GM23338 (cell line): ENCODE measurements around the gene UFM1. TPM values are rescaled to one million over a fixed set of nuclear protein-coding genes. Genes with fewer than 3 reads are reported as not detected.

Source experiments
- ATAC-seq: fragments of 200-7000 bp; cut with Tn5 transposase; 3 replicates; pipeline ENCODE4 v1.9.1; 2020
- DNase-seq: peaks from one replicate; pipeline ENCODE4 v3.0.0-alpha.2; 2015; ENCODE audit warnings: low spot score
- H2AFZ ChIP-seq: fragments of 200-600 bp; sonication (generic); 2 replicates; pipeline ENCODE4 v1.8.0; 2016; ENCODE audit warnings: antibody characterized with exemption, mild to moderate bottlenecking, moderate library complexity
- H3F3A ChIP-seq: fragments of 200-600 bp; sonication (generic); replicated peaks from 2 replicates; pipeline ENCODE4 v1.8.0; 2017; ENCODE audit warnings: antibody characterized with exemption, mixed run types, low read depth
- H3K27ac ChIP-seq: fragments of 200-600 bp; sonication (generic); 2 replicates; pipeline ENCODE4 v1.6.1; 2016; ENCODE audit warnings: low read depth
- H3K27me3 ChIP-seq: fragments of 200-600 bp; sonication (generic); 2 replicates; pipeline ENCODE4 v1.8.0; 2016; ENCODE audit warnings: mild to moderate bottlenecking, mixed run types, moderate library complexity; ENCODE audit not compliant: insufficient read depth
- H3K36me3 ChIP-seq: fragments of 200-600 bp; sonication (generic); 2 replicates; pipeline ENCODE4 v1.8.0; 2016; ENCODE audit warnings: mild to moderate bottlenecking; ENCODE audit not compliant: insufficient read depth
- H3K4me1 ChIP-seq: fragments of 200-600 bp; sonication (generic); 2 replicates; pipeline ENCODE4 v1.8.0; 2016; ENCODE audit warnings: mild to moderate bottlenecking, moderate library complexity; ENCODE audit not compliant: insufficient read depth
- H3K4me2 ChIP-seq: fragments of 200-600 bp; sonication (generic); 2 replicates; pipeline ENCODE4 v1.7.1; 2017; ENCODE audit warnings: mixed run types
- H3K4me3 ChIP-seq: fragments of 200-600 bp; sonication (generic); 2 replicates; pipeline ENCODE4 v1.6.1; 2016; ENCODE audit warnings: mixed run types
- H3K79me2 ChIP-seq: fragments of 200-600 bp; sonication (generic); replicated peaks from 2 replicates; pipeline ENCODE4 v1.8.0; 2017; ENCODE audit warnings: mild to moderate bottlenecking; ENCODE audit not compliant: insufficient read depth
- H3K9me2 ChIP-seq: fragments of 200-600 bp; sonication (generic); 2 replicates; pipeline ENCODE4 v1.8.0; 2017; ENCODE audit not compliant: insufficient read depth
- H4K20me1 ChIP-seq: fragments of 200-600 bp; sonication (generic); replicated peaks from 2 replicates; pipeline ENCODE4 v1.8.0; 2017; ENCODE audit warnings: mild to moderate bottlenecking; ENCODE audit not compliant: insufficient read depth
- H3K27ac Mint-ChIP-seq: 2 replicates; pipeline ENCODE4 v1.8.0; 2020; ENCODE audit warnings: inconsistent platforms, mild to moderate bottlenecking, moderate library complexity, mixed read lengths
- H3K27me3 Mint-ChIP-seq: 3 replicates; pipeline ENCODE4 v1.8.0; 2022; ENCODE audit warnings: low read depth, mild to moderate bottlenecking, moderate library complexity, mixed read lengths, inconsistent platforms; ENCODE audit not compliant: insufficient read depth, poor library complexity
- H3K36me3 Mint-ChIP-seq: 3 replicates; pipeline ENCODE4 v1.8.0; 2021; ENCODE audit warnings: low read depth, mild to moderate bottlenecking, inconsistent platforms, moderate library complexity, mixed read lengths
- H3K4me1 Mint-ChIP-seq: 3 replicates; pipeline ENCODE4 v1.8.0; 2020; ENCODE audit warnings: mild to moderate bottlenecking, inconsistent platforms, mixed read lengths
- H3K4me3 Mint-ChIP-seq: 3 replicates; pipeline ENCODE4 v1.8.0; 2021; ENCODE audit warnings: moderate library complexity, mild to moderate bottlenecking, inconsistent platforms, mixed read lengths
- H3K9me3 Mint-ChIP-seq: 3 replicates; pipeline ENCODE4 v1.8.0; 2020; ENCODE audit warnings: moderate library complexity, mild to moderate bottlenecking, inconsistent platforms, mixed read lengths
- CREB1 ChIP-seq: fragments of 250-450 bp; sonication (Bioruptor Pico); IDR thresholded peaks from 2 replicates; pipeline ENCODE4 v1.5.0; 2020; ENCODE audit warnings: low read depth, mild to moderate bottlenecking, moderate library complexity
- EZH2 ChIP-seq: fragments of 200-600 bp; sonication (generic); IDR thresholded peaks from one replicate; pipeline ENCODE4 v1.8.0; 2017; ENCODE audit warnings: antibody characterized with exemption, mild to moderate bottlenecking, low read depth; ENCODE audit not compliant: unreplicated experiment
- EZH2phosphoT487 ChIP-seq: fragments of 200-600 bp; sonication (generic); IDR thresholded peaks from one replicate; pipeline ENCODE4 v1.8.1; 2018; ENCODE audit warnings: antibody characterized with exemption; ENCODE audit not compliant: unreplicated experiment
- JUNB ChIP-seq: IDR thresholded peaks from one replicate; pipeline ENCODE4 v1.6.1; 2016; ENCODE audit warnings: antibody characterized with exemption; ENCODE audit not compliant: unreplicated experiment
- NANOG ChIP-seq: IDR thresholded peaks from 2 replicates; pipeline ENCODE4 v1.6.1; 2016; ENCODE audit warnings: antibody characterized with exemption, borderline replicate concordance
- POLR2AphosphoS5 ChIP-seq: IDR thresholded peaks from 2 replicates; pipeline ENCODE4 v1.6.1; 2016; ENCODE audit warnings: antibody characterized with exemption, low read depth
- STAT1 ChIP-seq: IDR thresholded peaks from one replicate; pipeline ENCODE4 v1.6.1; 2016; ENCODE audit warnings: antibody characterized with exemption; ENCODE audit not compliant: unreplicated experiment
- ZNF114 ChIP-seq: fragments of 250-450 bp; sonication (Bioruptor Pico); IDR thresholded peaks from 2 replicates; pipeline ENCODE4 v1.5.0; 2020; ENCODE audit warnings: mild to moderate bottlenecking, moderate library complexity
- ZNF331 ChIP-seq: fragments of 250-450 bp; sonication (Bioruptor Pico); IDR thresholded peaks from 2 replicates; pipeline ENCODE4 v1.5.0; 2020; ENCODE audit warnings: low read depth, mild to moderate bottlenecking, moderate library complexity
- polyA plus RNA-seq: library from polyadenylated mRNA; unstranded; fragments of >200 nt; fragmentation: Nextera tagmentation; extraction: Ambion mirVana; gene quantifications from 2 replicates; pipeline ENCODE4 v1.2.1, GENCODE V29; 2016
- total RNA-seq: library from RNA; depleted of rRNA; stranded (reverse); fragments of >200 nt; shearing (Covaris generic); gene quantifications from 2 replicates; pipeline ENCODE4 v1.2.3, GENCODE V29; 2014
- TF ChIP-seq, protein P1 (sequence below): fragments of 250-450 bp; sonication (Bioruptor Pico); IDR thresholded peaks from 2 replicates; pipeline ENCODE4 v1.5.0; 2020; ENCODE audit warnings: mild to moderate bottlenecking, moderate library complexity
- TF ChIP-seq, protein P2 (sequence below): IDR thresholded peaks from one replicate; pipeline ENCODE4 v1.6.1; 2018; ENCODE audit warnings: antibody characterized with exemption; ENCODE audit not compliant: unreplicated experiment
- TF ChIP-seq, protein P3 (sequence below): IDR thresholded peaks from 2 replicates; pipeline ENCODE4 v1.6.1; 2016; ENCODE audit warnings: antibody characterized with exemption
- TF ChIP-seq, protein P4 (sequence below), 2 experiments: fragments of 200-600 bp in 1 of 2; sonication (generic) in 1 of 2; conservative IDR thresholded peaks; 2 replicates each; pipeline versions ENCODE4 v1.5.1 to v1.6.1; 2016 to 2017; ENCODE audit warnings: antibody characterized with exemption in 2 of 2, low read depth in 2 of 2, mild to moderate bottlenecking in 2 of 2, moderate library complexity in 1 of 2

Gene UFM1
- total and polyA plus RNA-seq, 2 experiments from 2014 or later = 57.0 to 77.1 TPM

DNA sequence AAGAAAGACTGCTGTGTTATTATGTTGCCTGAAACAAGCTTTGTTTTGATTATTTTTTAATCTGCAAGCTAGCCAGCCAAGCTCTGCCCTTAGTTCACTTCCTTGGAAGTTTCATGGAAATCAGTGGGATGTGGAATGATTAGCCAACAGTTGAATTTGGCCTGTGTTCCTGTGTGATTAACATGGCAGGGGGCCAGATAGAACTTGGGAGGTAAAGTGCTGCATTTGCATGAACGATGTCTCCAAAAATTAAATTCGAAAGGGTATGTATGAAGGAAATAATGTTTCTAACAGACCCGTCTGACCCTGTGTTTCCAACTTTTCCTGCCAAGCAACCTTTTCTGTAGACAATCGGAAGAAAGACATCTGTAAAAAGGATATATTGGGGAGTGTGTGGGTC, 32.2 kb downstream of the UFM1 start:
- Mint-ChIP-seq H3K27me3 (no peaks in the 10 kb centered on the region), H3K36me3 (no peaks in the 10 kb centered on the region), H3K9me3 (no peaks in the 10 kb centered on the region), H3K4me1 (peaks cover 5% of the 10 kb centered on the region), H3K27ac (no peak overlapping the region), H3K4me3 (no peak overlapping the region)
- Histone ChIP-seq H3K4me3 (no peak overlapping the region), H4K20me1 (no peaks in the 10 kb centered on the region), H2AFZ (peak overlapping the region; percentile 1; the same call in 1 of the 2 replicates), H3K27ac (no peak overlapping the region), H3K9me2 (peaks cover 3% of the 10 kb centered on the region; the same call in 1 of the 2 replicates), H3F3A (no peaks in the 10 kb centered on the region), H3K79me2 (no peaks in the 10 kb centered on the region), H3K36me3 (no peaks in the 10 kb centered on the region), H3K27me3 (no peaks in the 10 kb centered on the region), H3K4me2 (no peak overlapping the region), H3K4me1 (peaks cover 6% of the 10 kb centered on the region)
- TF ChIP-seq, protein P1, sequence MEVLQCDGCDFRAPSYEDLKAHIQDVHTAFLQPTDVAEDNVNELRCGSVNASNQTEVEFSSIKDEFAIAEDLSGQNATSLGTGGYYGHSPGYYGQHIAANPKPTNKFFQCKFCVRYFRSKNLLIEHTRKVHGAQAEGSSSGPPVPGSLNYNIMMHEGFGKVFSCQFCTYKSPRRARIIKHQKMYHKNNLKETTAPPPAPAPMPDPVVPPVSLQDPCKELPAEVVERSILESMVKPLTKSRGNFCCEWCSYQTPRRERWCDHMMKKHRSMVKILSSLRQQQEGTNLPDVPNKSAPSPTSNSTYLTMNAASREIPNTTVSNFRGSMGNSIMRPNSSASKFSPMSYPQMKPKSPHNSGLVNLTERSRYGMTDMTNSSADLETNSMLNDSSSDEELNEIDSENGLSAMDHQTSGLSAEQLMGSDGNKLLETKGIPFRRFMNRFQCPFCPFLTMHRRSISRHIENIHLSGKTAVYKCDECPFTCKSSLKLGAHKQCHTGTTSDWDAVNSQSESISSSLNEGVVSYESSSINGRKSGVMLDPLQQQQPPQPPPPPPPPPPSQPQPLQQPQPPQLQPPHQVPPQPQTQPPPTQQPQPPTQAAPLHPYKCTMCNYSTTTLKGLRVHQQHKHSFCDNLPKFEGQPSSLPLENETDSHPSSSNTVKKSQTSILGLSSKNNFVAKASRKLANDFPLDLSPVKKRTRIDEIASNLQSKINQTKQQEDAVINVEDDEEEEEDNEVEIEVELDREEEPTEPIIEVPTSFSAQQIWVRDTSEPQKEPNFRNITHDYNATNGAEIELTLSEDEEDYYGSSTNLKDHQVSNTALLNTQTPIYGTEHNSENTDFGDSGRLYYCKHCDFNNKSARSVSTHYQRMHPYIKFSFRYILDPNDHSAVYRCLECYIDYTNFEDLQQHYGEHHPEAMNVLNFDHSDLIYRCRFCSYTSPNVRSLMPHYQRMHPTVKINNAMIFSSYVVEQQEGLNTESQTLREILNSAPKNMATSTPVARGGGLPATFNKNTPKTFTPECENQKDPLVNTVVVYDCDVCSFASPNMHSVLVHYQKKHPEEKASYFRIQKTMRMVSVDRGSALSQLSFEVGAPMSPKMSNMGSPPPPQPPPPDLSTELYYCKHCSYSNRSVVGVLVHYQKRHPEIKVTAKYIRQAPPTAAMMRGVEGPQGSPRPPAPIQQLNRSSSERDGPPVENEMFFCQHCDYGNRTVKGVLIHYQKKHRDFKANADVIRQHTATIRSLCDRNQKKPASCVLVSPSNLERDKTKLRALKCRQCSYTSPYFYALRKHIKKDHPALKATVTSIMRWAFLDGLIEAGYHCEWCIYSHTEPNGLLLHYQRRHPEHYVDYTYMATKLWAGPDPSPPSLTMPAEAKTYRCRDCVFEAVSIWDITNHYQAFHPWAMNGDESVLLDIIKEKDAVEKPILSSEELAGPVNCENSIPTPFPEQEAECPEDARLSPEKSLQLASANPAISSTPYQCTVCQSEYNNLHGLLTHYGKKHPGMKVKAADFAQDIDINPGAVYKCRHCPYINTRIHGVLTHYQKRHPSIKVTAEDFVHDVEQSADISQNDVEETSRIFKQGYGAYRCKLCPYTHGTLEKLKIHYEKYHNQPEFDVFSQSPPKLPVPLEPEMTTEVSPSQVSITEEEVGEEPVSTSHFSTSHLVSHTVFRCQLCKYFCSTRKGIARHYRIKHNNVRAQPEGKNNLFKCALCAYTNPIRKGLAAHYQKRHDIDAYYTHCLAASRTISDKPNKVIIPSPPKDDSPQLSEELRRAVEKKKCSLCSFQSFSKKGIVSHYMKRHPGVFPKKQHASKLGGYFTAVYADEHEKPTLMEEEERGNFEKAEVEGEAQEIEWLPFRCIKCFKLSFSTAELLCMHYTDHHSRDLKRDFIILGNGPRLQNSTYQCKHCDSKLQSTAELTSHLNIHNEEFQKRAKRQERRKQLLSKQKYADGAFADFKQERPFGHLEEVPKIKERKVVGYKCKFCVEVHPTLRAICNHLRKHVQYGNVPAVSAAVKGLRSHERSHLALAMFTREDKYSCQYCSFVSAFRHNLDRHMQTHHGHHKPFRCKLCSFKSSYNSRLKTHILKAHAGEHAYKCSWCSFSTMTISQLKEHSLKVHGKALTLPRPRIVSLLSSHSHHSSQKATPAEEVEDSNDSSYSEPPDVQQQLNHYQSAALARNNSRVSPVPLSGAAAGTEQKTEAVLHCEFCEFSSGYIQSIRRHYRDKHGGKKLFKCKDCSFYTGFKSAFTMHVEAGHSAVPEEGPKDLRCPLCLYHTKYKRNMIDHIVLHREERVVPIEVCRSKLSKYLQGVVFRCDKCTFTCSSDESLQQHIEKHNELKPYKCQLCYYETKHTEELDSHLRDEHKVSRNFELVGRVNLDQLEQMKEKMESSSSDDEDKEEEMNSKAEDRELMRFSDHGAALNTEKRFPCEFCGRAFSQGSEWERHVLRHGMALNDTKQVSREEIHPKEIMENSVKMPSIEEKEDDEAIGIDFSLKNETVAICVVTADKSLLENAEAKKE (CRISPR knock-in tag) = no peak
- TF ChIP-seq, protein P2, sequence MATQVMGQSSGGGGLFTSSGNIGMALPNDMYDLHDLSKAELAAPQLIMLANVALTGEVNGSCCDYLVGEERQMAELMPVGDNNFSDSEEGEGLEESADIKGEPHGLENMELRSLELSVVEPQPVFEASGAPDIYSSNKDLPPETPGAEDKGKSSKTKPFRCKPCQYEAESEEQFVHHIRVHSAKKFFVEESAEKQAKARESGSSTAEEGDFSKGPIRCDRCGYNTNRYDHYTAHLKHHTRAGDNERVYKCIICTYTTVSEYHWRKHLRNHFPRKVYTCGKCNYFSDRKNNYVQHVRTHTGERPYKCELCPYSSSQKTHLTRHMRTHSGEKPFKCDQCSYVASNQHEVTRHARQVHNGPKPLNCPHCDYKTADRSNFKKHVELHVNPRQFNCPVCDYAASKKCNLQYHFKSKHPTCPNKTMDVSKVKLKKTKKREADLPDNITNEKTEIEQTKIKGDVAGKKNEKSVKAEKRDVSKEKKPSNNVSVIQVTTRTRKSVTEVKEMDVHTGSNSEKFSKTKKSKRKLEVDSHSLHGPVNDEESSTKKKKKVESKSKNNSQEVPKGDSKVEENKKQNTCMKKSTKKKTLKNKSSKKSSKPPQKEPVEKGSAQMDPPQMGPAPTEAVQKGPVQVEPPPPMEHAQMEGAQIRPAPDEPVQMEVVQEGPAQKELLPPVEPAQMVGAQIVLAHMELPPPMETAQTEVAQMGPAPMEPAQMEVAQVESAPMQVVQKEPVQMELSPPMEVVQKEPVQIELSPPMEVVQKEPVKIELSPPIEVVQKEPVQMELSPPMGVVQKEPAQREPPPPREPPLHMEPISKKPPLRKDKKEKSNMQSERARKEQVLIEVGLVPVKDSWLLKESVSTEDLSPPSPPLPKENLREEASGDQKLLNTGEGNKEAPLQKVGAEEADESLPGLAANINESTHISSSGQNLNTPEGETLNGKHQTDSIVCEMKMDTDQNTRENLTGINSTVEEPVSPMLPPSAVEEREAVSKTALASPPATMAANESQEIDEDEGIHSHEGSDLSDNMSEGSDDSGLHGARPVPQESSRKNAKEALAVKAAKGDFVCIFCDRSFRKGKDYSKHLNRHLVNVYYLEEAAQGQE = no peak
- TF ChIP-seq JUNB (no peak), ZNF114 (no peak), STAT1 (no peak), CREB1 (CRISPR knock-in tag) (no peak), EZH2phosphoT487 (no peak), EZH2 (no peak), POLR2AphosphoS5 (no peak), ZNF331 (no peak), NANOG (no peak)
- TF ChIP-seq, protein P3, sequence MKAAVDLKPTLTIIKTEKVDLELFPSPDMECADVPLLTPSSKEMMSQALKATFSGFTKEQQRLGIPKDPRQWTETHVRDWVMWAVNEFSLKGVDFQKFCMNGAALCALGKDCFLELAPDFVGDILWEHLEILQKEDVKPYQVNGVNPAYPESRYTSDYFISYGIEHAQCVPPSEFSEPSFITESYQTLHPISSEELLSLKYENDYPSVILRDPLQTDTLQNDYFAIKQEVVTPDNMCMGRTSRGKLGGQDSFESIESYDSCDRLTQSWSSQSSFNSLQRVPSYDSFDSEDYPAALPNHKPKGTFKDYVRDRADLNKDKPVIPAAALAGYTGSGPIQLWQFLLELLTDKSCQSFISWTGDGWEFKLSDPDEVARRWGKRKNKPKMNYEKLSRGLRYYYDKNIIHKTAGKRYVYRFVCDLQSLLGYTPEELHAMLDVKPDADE = no peak
- TF ChIP-seq, protein P4, sequence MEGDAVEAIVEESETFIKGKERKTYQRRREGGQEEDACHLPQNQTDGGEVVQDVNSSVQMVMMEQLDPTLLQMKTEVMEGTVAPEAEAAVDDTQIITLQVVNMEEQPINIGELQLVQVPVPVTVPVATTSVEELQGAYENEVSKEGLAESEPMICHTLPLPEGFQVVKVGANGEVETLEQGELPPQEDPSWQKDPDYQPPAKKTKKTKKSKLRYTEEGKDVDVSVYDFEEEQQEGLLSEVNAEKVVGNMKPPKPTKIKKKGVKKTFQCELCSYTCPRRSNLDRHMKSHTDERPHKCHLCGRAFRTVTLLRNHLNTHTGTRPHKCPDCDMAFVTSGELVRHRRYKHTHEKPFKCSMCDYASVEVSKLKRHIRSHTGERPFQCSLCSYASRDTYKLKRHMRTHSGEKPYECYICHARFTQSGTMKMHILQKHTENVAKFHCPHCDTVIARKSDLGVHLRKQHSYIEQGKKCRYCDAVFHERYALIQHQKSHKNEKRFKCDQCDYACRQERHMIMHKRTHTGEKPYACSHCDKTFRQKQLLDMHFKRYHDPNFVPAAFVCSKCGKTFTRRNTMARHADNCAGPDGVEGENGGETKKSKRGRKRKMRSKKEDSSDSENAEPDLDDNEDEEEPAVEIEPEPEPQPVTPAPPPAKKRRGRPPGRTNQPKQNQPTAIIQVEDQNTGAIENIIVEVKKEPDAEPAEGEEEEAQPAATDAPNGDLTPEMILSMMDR (conservative IDR thresholded peaks at IDR 0.05; ENCODE audit: low read depth in 2 of 2) = no peak
- ATAC-seq (no peak), DNase-seq (no peak)
